CD14-positive monocyte (primary cell): ENCODE data around the gene GPR17. TPM values are rescaled to one million over a fixed set of nuclear protein-coding genes. Genes with fewer than 3 reads are reported as not detected.
A peak's percentile ranks its signal among the peaks of the same experiment; 100 is the strongest.

Experiments used
- DNase-seq, 3 donors: peaks; one replicate each; pipeline ENCODE4 v3.0.0-alpha.2; 2011 to 2022
- H2AFZ ChIP-seq: 2 replicates; pipeline ENCODE4 v1.6.0; 2012; ENCODE audit warnings: mild to moderate bottlenecking, low read depth, low read length, inconsistent platforms; ENCODE audit not compliant: insufficient read depth, poor library complexity, severe bottlenecking
- H3K27ac ChIP-seq, 2 donors: 1 replicate in 1 of 2; 2 replicates in 1 of 2; pipeline ENCODE4 v1.5.1; 2012 to 2013; ENCODE audit warnings: low read length in 2 of 2, control low read depth in 1 of 2, inconsistent platforms in 1 of 2, low read depth in 1 of 2, mild to moderate bottlenecking in 1 of 2
- H3K27me3 ChIP-seq, 2 donors: one replicate each; pipeline versions ENCODE4 v1.6.0 to v1.6.1; 2011 to 2013; ENCODE audit warnings: low read length in 2 of 2; ENCODE audit not compliant: control insufficient read depth in 2 of 2, insufficient read depth in 2 of 2
- H3K36me3 ChIP-seq, 2 donors: replicated peaks in 1 of 2; 1 replicate in 1 of 2; 2 replicates in 1 of 2; pipeline versions ENCODE4 v1.5.1 to v1.6.1; 2012 to 2013; ENCODE audit warnings: low read length in 2 of 2, control low read depth in 1 of 2, inconsistent platforms in 1 of 2, mild to moderate bottlenecking in 1 of 2; ENCODE audit not compliant: insufficient read depth in 2 of 2, control insufficient read depth in 1 of 2
- H3K4me1 ChIP-seq, 2 donors: 1 replicate in 1 of 2; 2 replicates in 1 of 2; pipeline versions ENCODE4 v1.5.1 to v1.6.1; 2012 to 2013; ENCODE audit warnings: low read length in 2 of 2, control low read depth in 1 of 2, inconsistent platforms in 1 of 2, mild to moderate bottlenecking in 1 of 2, moderate library complexity in 1 of 2; ENCODE audit not compliant: insufficient read depth in 2 of 2, control insufficient read depth in 1 of 2
- H3K4me2 ChIP-seq: replicated peaks from 2 replicates; pipeline ENCODE3; 2012; ENCODE audit warnings: low read length, moderate library complexity, mild to moderate bottlenecking; ENCODE audit not compliant: poor library complexity, severe bottlenecking; ENCODE audit errors: extremely low read depth
- H3K4me3 ChIP-seq, 3 experiments: fragments of 200-600 bp in 1 of 3; sonication (generic) in 1 of 3; replicated peaks in 1 of 3; 1 replicate in 2 of 3; 2 replicates in 1 of 3; pipeline ENCODE4 v1.5.1; 2011 to 2013; ENCODE audit warnings: low read length in 3 of 3, mild to moderate bottlenecking in 3 of 3, control low read depth in 2 of 3, low read depth in 2 of 3, inconsistent platforms in 1 of 3, moderate library complexity in 1 of 3
- H3K79me2 ChIP-seq: 2 replicates; pipeline ENCODE4 v1.6.0; 2012; ENCODE audit warnings: mild to moderate bottlenecking, control low read depth, inconsistent platforms, low read length, moderate library complexity; ENCODE audit not compliant: insufficient read depth
- H3K9ac ChIP-seq: 2 replicates; pipeline ENCODE4 v1.6.0; 2017; ENCODE audit warnings: low read length, mild to moderate bottlenecking; ENCODE audit not compliant: insufficient read depth, poor library complexity, severe bottlenecking
- H3K9me3 ChIP-seq, 2 donors: replicated peaks in 1 of 2; 1 replicate in 1 of 2; 2 replicates in 1 of 2; pipeline versions ENCODE4 v1.5.1 to v1.6.1; 2012 to 2013; ENCODE audit warnings: low read length in 2 of 2, control low read depth in 1 of 2; ENCODE audit not compliant: control insufficient read depth in 1 of 2, insufficient read depth in 1 of 2
- H4K20me1 ChIP-seq: 2 replicates; pipeline ENCODE4 v1.6.0; 2012; ENCODE audit warnings: mild to moderate bottlenecking, low read length, control low read depth, moderate library complexity; ENCODE audit not compliant: insufficient read depth
- H3K27ac Mint-ChIP-seq, 7 donors: one replicate each; pipeline ENCODE4 v1.8.0; 2020; ENCODE audit warnings: mild to moderate bottlenecking in 7 of 7, mixed read lengths in 7 of 7, moderate library complexity in 6 of 7, inconsistent platforms in 2 of 7
- H3K27me3 Mint-ChIP-seq, 3 donors: one replicate each; pipeline ENCODE4 v1.8.0; 2021 to 2022; ENCODE audit warnings: low read depth in 3 of 3, mild to moderate bottlenecking in 3 of 3, mixed read lengths in 3 of 3, moderate library complexity in 3 of 3, inconsistent platforms in 1 of 3
- H3K36me3 Mint-ChIP-seq, 2 donors: one replicate each; pipeline ENCODE4 v1.8.0; 2020; ENCODE audit warnings: mixed read lengths in 2 of 2, inconsistent platforms in 1 of 2, mild to moderate bottlenecking in 1 of 2
- H3K4me1 Mint-ChIP-seq: one replicate; pipeline ENCODE4 v1.8.0; 2020; ENCODE audit warnings: mild to moderate bottlenecking, mixed read lengths
- H3K4me3 Mint-ChIP-seq, 2 donors: one replicate each; pipeline ENCODE4 v1.8.0; 2020; ENCODE audit warnings: mild to moderate bottlenecking in 2 of 2, mixed read lengths in 2 of 2, moderate library complexity in 1 of 2
- H3K9me3 Mint-ChIP-seq, 7 donors: one replicate each; pipeline ENCODE4 v1.8.0; 2020 to 2022; ENCODE audit warnings: mixed read lengths in 7 of 7, mild to moderate bottlenecking in 6 of 7, moderate library complexity in 6 of 7, inconsistent platforms in 2 of 7
- WGBS: methylation state at CpG from one replicate; pipeline ENCODE4 v1.1.5; 2013; ENCODE audit warnings: missing lambda C conversion rate; ENCODE audit not compliant: insufficient coverage; 5-methylcytosine and 5-hydroxymethylcytosine counted together
- intact Hi-C, 2 donors: fragments of 100-400 bp; cut with micrococcal nuclease; formaldehyde crosslinking; loops; one replicate each; pipeline versions ENCODE4 v1.15.0 to v1.15.1; 2023
- polyA plus RNA-seq, 3 donors: library from polyadenylated mRNA; depleted of rRNA in 1 of 3; unstranded in 2 of 3; stranded (reverse) in 1 of 3; fragments of 300-500 nt in 2 of 3; fragments of >200 nt in 1 of 3; fragmentation: Illumina TruSeq in 2 of 3; gene quantifications; 1 replicate in 2 of 3; 2 replicates in 1 of 3; pipeline ENCODE4 v1.2.3, GENCODE V29; 2012 to 2021
- TF ChIP-seq, protein P1 (sequence below): fragments of 200-600 bp; IDR thresholded peaks from one replicate; pipeline ENCODE4 v1.8.0; 2022; ENCODE audit warnings: antibody characterized with exemption, mild to moderate bottlenecking

The GPR17 gene
- polyA plus RNA-seq, 3 donors, result 0.07 TPM; not detected in 2

DNA sequence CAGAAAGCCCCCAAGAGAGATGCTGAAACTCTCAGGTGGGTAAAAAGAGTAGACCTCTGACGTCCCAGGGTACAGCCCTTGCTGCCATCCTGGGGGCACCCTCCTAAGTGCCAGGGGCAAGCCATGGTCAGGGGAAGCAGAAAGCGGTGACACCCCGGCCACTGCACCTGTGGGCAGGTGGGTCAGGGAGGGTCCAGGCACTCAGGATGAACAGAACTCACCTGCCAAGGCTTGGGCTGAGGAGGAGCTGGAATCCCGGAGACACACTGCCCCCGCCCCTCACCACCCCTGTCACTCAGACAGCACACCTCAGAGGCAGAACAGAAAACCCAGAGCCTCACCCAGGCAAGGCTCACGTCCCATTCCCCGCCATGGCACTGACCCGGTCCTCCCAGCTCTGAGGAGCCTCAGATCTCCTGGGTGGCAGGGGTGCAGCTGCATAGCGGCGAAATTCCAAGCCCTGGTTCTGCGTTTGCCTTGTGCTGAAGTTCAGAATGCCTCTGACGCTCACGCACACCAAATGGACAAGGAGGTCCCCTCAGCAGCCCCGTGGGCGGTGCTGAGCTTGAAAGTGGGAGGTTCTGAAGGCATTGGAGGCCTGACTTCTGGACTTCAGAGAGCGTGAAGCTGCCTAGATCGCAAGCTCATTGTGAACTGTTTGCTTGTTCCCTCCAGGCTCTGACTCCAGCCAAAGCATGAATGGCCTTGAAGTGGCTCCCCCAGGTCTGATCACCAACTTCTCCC, 4.3 kb downstream of the GPR17 start:
- TF ChIP-seq, protein P1, sequence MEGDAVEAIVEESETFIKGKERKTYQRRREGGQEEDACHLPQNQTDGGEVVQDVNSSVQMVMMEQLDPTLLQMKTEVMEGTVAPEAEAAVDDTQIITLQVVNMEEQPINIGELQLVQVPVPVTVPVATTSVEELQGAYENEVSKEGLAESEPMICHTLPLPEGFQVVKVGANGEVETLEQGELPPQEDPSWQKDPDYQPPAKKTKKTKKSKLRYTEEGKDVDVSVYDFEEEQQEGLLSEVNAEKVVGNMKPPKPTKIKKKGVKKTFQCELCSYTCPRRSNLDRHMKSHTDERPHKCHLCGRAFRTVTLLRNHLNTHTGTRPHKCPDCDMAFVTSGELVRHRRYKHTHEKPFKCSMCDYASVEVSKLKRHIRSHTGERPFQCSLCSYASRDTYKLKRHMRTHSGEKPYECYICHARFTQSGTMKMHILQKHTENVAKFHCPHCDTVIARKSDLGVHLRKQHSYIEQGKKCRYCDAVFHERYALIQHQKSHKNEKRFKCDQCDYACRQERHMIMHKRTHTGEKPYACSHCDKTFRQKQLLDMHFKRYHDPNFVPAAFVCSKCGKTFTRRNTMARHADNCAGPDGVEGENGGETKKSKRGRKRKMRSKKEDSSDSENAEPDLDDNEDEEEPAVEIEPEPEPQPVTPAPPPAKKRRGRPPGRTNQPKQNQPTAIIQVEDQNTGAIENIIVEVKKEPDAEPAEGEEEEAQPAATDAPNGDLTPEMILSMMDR, result peak; percentile 66
- no peaks in the 10 kb centered on the region for H3K27me3 ChIP-seq
- H3K9ac ChIP-seq, result no peak overlapping the region
- no peak overlapping the region for H3K4me2 ChIP-seq
- no peaks in the 10 kb centered on the region for H3K9me3 Mint-ChIP-seq
- no peaks in the 10 kb centered on the region for H3K9me3 ChIP-seq
- peaks cover 29% of the 10 kb centered on the region for H3K4me1 Mint-ChIP-seq
- H3K36me3 Mint-ChIP-seq, result no peaks in the 10 kb centered on the region
- no peaks in the 10 kb centered on the region for H3K36me3 ChIP-seq
- H4K20me1 ChIP-seq, result no peaks in the 10 kb centered on the region
- no peak for DNase-seq
- H3K79me2 ChIP-seq, result no peaks in the 10 kb centered on the region
- H3K4me3 Mint-ChIP-seq, result no peak overlapping the region
- peaks cover 2 to 9% (median 7%) of the 10 kb centered on the region in 3 donors for H3K27me3 Mint-ChIP-seq
- intact Hi-C loops, result no loop called here
- no peak overlapping the region for H3K27ac Mint-ChIP-seq
- H2AFZ ChIP-seq, result peak overlapping the region; percentile 61
- WGBS, result 87% methylated on average over 17 of the region's 17 CpGs
- no peak overlapping the region for H3K4me3 ChIP-seq
- H3K27ac ChIP-seq, result no peak overlapping the region
- H3K4me1 ChIP-seq, result peaks cover 17 to 23% of the 10 kb centered on the region in 2 donors

- Histone ChIP-seq H3K79me2 (no peaks in the 10 kb centered on the region), H3K27me3 (no peaks in the 10 kb centered on the region), H2AFZ (peak overlapping the region; percentile 50), H3K4me1 (peaks cover 17 to 23% of the 10 kb centered on the region in 2 donors), H3K4me3 (no peak overlapping the region), H3K36me3 (no peaks in the 10 kb centered on the region), H3K4me2 (no peak overlapping the region), H3K27ac (no peak overlapping the region), H3K9ac (no peak overlapping the region), H4K20me1 (no peaks in the 10 kb centered on the region), H3K9me3 (no peaks in the 10 kb centered on the region)
- H3K9me3 Mint-ChIP-seq, result no peaks in the 10 kb centered on the region
- peaks cover 29% of the 10 kb centered on the region for H3K4me1 Mint-ChIP-seq
- no peak overlapping the region for H3K4me3 Mint-ChIP-seq
- DNase-seq, result no peak
- H3K27ac Mint-ChIP-seq, result no peak overlapping the region
- no peaks in the 10 kb centered on the region for H3K36me3 Mint-ChIP-seq
- TF ChIP-seq, protein P1, result no peak
- intact Hi-C loops, result no loop called here
- peaks cover 2 to 9% (median 7%) of the 10 kb centered on the region in 3 donors for H3K27me3 Mint-ChIP-seq
- WGBS, result 86% methylated on average over 21 of the region's 28 CpGs
These were observed 4.9 kb downstream of the GPR17 start for GRCh38 chr2:127650785-127651380.
